HG02981 (cell line): ENCODE data around the gene BCAR1.
"Not testable (repeated sequence)": the region's sequence is repeated elsewhere in the genome, so short reads cannot be mapped to it uniquely, and the experiment has no call there.

Experiments used
- ATAC-seq: cut with Tn5 transposase; IDR thresholded peaks from one replicate; pipeline ENCODE4 v1.9.1; 2021; ENCODE audit warnings: mild to moderate bottlenecking, moderate library complexity; ENCODE audit not compliant: unreplicated experiment

BCAR1 gene, protein sequence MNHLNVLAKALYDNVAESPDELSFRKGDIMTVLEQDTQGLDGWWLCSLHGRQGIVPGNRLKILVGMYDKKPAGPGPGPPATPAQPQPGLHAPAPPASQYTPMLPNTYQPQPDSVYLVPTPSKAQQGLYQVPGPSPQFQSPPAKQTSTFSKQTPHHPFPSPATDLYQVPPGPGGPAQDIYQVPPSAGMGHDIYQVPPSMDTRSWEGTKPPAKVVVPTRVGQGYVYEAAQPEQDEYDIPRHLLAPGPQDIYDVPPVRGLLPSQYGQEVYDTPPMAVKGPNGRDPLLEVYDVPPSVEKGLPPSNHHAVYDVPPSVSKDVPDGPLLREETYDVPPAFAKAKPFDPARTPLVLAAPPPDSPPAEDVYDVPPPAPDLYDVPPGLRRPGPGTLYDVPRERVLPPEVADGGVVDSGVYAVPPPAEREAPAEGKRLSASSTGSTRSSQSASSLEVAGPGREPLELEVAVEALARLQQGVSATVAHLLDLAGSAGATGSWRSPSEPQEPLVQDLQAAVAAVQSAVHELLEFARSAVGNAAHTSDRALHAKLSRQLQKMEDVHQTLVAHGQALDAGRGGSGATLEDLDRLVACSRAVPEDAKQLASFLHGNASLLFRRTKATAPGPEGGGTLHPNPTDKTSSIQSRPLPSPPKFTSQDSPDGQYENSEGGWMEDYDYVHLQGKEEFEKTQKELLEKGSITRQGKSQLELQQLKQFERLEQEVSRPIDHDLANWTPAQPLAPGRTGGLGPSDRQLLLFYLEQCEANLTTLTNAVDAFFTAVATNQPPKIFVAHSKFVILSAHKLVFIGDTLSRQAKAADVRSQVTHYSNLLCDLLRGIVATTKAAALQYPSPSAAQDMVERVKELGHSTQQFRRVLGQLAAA

DNA sequence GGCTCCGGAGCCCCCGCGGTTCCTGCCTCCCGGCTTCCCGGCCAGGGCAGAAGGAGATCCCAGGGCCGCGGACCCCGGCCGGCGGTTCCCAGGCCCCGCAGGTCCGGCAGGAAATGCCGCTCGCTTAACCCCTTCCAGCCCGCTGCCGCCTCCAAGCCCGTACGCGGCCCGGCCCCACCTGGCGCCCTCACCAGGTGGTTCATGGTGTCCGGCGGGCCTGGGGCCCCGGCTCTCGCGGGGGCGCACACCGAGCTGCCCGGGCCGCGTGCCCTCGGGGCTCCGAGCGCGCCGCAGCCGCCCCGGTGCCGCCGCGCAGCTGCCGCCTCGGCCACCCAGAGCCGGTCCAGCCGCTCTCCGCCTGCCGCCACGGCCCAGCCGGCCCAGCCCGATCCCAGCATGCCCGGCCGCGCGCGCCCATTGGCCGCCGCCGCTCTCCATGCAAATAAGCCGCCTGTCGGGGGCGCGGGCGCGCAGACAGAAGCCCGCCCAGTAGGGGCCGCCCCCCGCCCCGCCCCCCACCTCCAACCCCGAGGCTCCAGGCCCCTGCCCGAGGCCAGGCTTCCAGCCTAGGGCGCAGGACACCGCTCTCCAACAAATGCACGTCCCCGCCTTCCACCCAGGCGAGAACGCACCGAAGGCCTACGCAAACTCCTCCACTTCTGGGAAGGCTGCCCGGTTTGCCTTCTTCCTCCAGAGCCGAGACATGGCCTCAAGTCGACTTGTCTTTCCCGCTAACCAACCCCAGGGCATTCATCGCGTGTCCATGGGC lies at the start of gene BCAR1:
BCAR1 (minus strand) TSS at position 345 of the 769 bp plus-strand sequence; CDS start at position 203, 142 bp downstream.
- ATAC-seq: peak; percentile 68

DNA sequence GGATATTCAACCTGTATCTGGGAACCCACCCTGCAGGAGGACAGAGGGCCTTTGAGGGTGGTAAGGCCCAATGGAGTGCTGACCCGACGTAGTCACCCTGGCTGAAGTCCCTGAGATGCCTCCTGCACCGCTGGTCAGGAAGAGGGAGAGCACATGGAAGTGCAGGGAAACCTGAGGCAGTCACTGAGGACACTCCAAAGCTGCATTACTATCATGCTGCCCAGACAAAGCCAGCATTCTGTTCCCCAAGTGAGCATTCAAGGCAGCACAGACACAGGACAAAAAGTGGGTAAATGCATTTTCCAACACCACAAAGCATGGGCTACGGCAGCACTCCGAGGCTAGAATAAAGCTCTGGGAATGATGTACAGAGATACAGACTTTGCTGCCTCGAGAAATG lies 46.8 kb upstream of the BCAR1 start:
- no peak for ATAC-seq

DNA sequence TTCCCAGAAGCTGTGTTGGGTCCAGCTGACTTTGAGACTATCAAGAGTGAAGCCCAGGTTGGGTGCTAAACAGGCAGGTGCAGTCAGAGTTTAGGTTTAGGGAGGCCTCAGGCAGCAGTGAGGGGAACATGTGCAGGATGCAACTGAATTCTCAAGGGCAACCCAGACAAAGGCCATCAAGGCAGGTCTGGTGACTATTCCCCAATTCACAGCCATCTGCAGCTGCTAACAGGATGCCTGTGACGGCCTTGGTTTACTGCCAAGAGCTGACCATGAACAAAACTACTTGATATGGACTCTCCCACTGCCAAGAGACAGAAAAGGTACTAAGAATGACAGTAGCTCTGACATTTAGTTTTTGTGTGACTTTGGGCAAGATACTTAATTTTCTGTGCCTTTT lies 45.2 kb upstream of the BCAR1 start:
- no peak for ATAC-seq

DNA sequence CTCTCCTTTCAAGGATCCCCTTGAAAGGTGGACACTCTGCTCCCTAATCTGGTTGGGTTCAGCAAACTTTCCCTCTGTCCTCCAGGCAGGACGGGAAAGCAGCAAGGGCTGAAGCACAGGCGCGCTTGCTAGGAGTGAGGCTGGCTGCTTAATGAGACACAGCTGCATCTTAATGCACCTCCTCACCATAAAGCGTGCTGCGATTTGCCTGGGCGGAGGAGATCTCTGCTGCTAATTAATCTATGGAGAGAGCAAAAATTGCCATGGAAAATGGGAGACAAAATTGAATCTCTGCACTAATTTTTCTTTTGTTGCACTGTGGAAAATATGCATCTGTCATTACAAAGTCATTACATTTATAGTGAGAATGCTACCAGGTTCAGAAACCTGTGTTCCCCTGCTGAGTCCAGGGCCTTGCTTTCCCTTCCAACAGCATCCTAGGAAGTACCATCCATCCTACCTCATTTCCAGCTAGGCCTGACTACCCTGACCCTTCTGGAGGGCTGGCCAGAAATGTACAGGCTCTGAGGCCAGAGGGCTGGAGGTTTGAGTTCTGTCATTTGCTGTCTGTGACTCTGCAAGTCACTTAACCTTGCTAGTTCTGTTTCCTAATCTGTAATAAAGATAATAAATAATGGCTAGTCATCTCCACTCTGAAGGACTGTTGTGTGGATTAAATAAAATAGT lies 43.5 kb upstream of the BCAR1 start:
- no peak for ATAC-seq

DNA sequence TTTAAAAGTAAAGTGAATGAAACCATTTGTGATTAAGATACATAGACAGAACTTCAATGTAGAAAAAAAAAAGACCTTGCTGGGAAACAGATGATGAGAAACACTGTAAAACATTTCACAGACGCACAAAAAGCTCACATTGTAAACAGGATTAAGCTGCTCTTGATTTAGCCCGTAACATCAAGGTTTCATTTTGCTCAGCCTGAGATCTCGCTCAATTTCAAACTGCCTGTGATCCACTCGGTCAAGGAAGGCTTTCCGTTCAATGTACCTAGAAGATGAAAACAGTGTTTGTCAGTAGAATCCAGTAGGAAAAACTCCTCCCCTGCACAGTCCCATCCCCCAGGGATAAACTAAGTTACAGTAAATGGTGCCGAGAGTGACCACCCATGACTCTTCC lies 42.3 kb upstream of the BCAR1 start:
- no peak for ATAC-seq

DNA sequence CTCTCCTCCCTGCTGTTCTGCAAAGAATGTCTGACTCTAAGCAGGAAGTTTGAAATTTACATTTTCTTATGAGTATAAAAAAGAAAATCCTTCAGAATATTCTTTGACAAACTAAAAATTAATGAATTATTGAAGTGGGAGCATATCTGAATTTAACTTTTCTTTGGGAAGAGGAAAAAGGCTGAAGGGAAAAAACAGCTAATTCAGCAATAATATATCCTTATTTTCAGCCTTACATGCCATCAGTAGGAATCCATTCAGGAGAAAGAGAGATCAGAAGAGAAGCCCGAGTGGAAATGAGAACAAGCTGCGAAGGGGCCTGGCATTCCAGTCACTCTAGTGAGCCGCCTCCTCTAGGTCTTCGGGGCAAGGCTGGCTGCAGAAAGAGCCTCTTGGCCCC lies 41.7 kb upstream of the BCAR1 start:
- ATAC-seq: no peak

DNA sequence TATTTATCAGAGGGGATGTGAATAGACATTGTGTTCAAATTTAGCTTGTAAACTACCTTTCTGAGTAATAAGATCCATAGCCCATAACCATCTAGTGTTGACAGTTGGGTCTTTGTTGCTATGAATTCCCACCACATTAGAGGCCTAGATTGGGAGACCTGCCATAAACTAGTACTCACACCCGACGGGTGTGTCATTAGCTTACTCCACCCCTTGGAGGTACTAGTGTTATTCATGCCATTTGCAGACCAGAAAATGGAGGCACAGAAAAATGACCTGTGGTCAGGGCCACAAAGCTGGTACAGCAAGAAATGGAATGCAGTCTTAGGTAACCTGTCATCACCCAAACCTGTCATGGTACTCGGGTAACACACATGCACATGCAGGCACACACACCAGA lies 41.3 kb upstream of the BCAR1 start:
- ATAC-seq: no peak

DNA sequence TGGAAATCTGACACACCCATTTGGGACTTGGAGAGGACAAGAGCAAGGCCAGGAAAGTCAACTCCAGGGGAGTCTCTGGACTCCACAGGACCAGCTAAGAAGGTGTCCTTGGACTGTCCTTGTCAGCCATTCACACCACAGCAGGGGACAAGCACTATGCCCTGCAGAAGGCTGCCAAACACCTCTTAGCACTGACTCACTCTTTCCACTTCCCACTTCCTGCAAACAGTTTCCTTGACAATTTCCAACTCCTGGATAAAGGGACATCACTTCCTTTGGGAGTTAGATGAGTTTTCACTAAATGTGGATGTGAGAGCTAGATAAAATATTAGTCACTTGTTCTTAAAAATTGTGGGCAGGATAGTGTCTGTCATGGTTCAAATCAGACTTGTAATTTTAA lies 37.8 kb upstream of the BCAR1 start:
- ATAC-seq: no peak

DNA sequence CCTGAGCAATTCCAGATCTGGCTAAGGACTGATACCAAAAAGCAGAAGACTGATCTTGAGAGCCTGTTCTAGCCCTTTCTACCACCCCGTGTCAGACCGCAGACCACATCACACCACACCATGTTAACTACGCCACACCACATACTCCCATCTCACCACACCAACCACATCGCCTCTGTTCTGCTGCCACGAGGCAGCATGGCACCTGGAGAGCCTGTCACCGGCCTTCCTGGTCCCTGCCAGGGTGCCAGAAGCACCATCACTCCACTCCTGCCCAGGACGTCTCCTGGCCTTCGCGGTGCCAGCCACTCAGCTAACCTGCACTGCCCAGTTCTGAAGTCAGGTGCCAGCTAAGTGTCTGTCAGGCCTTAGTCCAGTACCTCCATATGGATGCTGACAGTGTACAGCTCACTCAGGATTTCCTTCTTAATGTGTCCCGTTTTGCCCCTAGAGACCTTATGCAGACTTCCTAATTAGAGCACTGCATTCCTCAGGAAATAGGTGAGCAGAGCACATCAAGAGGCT lies 37.2 kb upstream of the BCAR1 start:
- ATAC-seq: no peak

DNA sequence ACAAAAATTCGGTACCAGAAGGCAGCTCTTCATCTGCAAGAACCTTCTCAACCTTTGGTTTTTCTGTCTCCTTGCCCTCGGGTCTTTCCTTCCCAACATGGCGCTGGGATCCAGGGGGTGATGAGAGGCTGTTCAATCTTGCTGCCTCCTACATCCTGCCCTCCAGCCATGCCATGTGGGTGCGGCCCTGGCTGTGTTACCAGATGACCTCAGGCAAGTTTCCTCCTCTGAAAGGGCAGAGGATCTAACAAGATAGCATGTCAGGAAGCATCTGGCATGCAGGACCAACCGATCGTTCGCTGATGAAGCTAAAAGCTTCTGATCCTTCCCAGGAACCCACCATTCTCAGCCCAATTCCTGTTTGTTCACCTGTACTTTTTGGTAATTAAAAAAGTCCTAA lies 36.8 kb upstream of the BCAR1 start:
- ATAC-seq: no peak

DNA sequence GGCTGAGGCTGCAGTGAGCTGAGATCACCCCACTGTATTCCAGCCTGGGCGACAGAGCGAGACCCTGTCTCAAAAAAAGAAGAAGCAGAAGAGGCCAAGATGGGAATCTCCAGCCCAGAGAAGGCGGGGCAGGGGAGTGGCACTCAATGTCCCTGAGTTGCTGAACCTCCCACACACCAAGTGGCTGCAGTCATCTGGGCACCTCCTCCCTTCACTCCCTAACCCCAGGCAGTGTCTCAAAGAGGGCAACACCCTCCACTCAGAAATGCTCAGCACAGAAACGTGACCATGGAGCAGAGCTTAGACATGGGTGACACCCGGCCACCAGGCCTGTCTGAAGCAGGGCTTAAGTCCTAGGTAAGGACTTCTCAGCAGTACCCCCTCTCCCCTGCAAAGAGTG lies 36.3 kb upstream of the BCAR1 start:
- ATAC-seq: no peak

DNA sequence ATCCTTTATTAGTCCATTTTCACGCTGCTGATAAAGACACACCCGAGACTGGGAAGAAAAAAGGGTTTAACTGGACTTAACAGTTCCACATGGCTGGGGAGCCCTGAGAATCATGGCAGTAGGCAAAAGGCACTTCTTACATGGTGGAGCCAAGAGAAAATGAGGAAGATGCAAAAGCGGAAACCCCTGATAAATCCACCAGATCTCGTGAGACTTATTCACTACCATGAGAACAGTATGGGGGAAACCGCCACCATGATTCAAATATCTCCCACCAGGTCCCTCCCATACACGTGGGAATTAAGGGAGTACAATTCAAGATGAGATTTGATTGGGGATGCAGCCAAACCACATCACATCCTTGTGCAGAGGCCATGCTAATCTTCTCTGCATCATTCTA lies 35.0 kb upstream of the BCAR1 start:
- ATAC-seq: no peak

DNA sequence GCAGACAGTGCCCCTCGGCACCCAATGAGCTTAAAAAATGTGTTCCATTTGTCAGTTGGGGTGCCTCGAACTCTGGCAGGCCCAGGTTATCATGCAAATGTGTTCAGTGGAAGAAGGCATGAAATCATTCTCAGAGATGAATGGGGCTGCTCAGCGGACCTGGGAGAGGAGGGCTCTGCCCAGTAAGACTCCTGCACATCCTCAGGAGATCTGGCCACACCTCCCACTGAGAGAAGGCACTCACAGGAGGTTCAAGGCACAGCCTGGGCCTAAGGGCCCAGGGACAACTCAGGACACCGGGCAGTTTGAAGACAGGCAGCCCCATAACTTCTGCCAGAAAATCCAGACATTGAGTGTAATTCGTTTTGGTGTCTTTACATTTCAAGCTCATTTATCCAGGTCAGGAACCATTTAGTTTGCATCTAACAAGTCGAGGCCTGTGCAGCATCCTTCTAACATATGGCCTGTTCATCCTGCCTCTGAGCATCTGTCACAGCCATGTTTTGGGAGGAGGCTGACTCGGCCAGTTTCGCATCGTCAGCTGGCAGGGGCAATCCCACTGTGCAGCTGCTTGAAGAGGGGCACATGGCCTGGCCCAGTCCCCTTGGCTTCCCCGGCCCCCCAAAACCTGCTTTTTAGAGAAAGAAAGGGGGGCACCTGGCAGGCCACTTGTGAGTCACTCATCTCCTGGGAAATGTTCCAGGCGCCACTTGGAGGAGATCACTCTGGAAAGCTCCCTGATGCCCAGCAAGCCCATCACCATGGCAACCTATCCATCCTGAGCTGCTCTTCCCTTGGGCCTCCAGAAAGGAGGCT lies 31.2 kb upstream of the BCAR1 start:
- no peak for ATAC-seq

DNA sequence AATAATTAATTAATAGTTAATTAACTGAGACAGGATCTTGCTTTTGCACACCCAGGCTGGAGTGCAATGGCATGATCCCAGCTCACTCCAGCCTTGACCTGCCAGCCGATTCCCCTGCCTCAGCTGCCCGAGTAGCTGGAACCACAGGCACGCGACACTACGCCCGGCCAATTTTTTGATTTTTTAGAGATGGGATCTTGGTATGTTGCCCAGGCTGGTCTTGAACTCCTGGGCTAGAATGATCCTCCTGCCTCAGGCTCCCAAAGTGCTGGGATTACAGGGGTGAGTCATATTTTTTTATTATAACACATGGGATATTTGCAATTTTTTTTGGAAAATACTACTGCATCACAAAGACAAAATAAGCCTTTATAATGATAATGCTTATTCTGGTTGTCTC lies 30.4 kb upstream of the BCAR1 start:
- ATAC-seq: no peak

DNA sequence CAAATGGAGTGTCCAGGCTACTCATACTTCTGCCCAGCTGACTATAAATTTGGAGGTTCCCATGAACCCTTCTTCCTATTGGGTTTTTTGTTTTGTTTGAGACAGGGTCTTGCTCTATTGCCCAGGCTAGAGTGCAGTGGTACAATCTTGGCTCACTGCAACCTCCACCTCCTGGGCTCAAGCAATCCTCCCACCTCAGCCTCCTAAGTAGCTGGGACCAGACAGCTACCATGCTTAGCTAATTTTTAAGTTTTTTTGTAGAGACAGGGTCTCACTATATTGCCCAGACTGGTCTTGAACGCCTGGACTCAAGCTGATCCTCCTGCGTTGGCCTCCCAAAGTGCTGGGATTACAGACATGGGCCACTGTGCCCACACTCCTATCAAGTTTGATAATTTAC lies 29.6 kb upstream of the BCAR1 start:
- ATAC-seq: not testable (repeated sequence)

DNA sequence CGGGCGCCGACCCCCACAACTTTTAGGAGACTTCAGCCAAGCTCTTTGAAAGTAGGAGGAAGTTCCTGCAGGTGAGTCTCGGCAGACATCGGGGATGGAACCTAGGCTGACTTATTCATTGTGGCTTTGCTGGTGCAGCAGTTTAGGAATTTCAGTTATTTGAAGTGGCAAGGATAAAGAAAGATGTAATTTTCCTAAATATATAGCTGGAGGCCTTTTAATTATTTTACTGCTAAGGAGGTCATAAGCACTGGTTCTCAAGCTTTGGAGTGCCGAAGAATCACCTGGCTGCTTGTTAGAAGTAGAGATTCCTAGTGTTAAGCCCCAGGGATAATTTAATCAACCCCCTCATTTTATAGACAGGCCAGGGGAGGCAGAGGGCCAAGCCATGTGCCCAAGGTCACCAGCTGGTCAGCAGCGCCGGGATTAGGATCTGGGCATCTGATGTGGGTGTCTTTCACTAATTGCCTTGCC lies 28.9 kb upstream of the BCAR1 start:
- ATAC-seq: no peak

DNA sequence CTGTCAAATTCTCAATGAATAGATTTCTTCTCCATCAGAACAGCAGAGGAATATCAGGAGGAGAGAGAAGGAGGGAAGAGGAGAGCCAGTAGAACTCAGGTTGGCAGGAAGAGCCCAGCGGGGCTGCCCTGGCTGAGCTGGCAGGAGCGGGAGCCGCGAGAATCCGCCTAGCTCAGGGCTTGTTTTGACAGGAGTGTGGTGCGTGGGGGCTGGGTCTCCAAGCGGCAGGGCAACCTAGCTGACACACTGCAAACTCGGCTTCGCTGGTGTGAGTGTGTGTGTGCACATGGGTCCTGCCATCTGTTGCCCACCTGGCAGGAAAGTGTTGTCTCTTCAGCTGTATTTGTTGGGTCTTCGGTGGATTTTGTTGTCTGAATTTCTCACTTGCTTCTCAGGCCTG lies 27.9 kb upstream of the BCAR1 start:
- no peak for ATAC-seq

DNA sequence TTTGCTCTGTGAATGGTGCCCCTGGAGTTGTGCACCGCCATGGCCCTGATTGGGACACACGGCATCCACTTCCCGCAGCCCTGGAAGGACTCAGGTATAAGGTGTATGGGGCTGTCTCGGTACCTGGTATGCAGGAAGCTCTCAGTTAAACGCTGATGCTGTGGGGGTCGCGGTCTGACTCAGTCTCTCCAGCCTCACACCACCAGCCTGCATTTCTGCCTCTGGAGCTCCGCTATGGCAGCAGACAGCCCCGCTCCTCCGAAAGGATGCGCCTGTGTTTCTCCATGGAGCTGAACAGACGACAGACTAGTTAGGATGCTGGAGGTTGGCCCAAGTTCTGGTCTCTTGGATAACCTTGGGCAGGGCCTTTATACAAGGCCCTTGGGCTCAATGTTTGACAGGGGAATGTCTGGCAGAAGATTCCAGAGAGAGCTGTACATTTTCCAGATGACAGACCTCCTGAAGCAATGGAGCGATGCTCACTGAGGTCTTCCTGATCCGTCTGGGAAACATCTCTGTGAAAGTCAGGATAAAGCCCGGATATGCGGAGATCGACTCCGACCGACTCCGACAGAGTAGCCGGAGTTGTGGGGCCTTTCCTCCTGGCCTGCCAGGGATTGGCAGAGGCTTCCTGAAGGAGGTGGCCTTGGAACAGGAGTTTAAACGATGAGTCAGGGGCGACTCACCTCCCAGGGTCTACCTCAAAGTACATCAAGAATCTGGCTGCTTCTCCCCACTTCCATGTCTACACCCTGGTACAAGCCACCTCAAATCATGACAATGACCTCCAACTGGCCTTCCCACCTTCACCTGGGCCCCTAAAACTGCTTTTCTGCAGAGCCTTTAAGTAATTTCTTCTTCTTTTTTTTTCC lies 21.9 kb upstream of the BCAR1 start:
- ATAC-seq: no peak

DNA sequence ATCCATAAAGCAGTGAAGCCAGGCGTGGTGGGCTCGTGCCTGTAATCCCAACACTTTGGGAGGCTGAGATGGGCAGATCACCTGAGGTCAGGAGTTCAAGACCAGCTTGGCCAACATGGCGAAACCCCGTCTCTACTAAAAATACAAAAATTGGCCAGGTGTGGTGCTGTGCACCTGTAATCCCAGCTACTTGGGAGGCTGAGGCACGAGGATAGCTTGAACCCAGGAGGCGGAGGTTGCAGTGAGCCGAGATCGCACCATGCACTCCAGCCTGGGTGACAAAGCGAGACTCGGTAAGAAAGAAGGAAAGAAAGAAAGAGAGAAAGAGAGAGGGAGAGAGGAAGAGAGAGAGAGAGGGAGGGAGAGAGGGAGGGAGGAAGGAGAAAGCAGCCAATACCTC lies 21.2 kb upstream of the BCAR1 start:
- not testable (repeated sequence) for ATAC-seq
